GM19328 (cell line): ENCODE measurements around the gene PAQR7.
A peak's percentile ranks its signal among the peaks of the same experiment; 100 is the strongest.
"Not testable (repeated sequence)": the region's sequence is repeated elsewhere in the genome, so short reads cannot be mapped to it uniquely, and the experiment has no call there.

Experiments used
- ATAC-seq: cut with Tn5 transposase; IDR thresholded peaks from one replicate; pipeline ENCODE4 v1.9.1; 2021; ENCODE audit warnings: mild to moderate bottlenecking, moderate library complexity; ENCODE audit not compliant: unreplicated experiment

PAQR7 gene

DNA sequence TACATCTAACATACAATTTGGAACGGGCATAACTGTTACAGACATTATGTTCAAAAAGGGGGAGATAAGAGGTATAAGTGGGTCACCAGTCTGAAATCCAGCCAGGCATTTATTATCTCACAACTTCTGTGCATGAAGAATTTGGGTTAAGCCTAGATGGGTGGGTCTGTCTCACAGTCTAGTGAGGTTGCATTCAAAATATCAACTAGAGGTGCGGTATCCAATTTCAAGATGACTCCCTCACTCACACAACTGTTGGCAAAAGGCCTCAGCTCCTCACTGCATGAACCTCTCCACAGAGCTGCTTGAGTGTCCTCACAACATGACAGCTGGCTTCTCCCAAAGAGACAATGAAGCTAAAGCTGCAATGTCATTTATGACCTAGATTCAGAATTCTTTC, 21.0 kb downstream of the PAQR7 start:
- no peak for ATAC-seq

DNA sequence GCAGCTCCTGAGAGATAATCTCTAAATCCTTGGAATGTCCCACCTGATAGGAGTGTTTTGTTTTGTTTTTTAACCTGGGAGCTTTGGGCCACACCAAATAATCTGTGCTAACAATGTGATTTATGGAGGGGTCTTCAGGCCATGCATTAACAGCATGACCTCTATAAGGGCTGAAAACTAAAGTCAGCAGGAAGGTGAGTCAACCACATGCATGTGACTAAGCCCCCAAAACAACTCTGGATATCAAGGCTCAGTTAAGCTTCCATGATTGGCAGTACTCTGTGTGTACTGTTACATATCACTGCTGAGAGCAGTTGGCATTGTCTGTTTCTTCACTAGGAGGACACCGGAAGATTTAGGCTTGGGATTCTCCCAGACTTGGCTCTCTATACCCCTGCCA, 27.0 kb downstream of the PAQR7 start:
- ATAC-seq: no peak

DNA sequence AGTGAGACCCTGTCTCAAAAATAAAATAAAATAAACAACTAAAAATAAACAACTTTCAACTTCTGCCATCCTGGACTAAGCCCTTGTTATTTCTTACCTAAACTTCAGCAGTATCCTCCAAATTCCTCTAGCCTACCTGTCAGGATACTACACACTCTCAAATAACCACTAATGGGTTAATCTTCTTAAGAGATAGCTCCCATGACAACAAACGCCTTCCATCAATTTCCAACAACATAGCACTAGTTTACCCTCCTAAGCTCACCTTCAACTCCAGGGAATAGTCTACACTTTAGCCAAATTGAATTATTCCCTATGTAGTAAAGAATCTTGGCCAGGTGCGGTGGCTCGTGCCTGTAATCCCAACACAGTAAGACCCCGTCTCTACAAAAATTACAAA, 27.6 kb downstream of the PAQR7 start:
- no peak for ATAC-seq

DNA sequence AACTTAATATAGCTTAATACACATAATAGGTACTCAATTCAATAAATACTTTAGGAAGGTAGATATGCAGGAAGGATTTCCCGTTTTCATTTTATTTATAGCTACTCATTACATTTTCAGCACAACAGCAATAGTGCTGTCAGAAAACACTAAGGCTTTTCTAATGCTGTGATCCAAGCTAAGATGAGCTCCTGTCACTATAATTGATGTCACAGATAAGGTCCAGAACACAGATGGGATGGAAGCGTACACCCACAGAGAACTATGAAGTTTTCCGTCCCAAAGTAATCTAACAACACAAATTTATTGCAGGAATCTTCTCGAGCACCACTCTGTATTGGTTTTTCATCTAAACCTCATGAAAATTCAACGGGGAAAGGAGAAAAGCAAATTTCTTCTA, 29.8 kb downstream of the PAQR7 start:
- no peak for ATAC-seq

DNA sequence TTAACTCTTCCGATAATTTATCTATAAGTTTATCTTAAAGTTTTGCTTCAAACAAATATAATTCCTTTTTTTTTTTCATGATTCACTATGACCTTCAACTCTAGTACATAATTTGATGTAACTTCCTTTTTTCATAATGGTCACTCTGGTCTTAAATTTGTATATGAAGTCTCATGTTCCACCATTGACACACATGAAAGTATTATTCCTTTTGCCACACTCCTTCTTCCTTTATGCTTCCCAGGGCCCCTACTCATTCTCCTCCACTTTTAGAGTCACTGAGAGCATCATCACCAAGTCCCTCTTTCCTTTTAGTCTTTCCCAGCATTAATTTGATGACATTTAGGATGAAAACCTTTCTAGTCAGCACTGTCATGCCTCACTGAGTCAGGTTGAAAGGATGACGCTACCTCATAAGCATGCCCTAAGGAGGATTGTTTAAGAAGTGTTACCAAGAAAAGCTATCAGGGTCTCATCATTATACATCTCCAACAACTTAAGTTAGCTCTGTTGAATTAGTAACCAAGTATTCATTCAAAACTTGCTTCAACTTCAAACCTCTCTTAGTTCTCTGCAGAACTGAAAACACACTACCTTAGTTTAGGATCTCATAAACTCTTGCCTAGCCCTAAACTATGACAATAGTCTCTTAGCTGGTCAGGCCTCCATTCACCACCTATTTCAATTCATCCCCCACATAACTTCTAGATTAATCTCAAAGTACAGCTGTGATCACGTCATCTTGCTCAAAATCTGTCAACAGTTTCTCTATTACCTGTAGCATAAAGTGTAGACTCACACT, 30.8 kb downstream of the PAQR7 start:
- no peak for ATAC-seq

DNA sequence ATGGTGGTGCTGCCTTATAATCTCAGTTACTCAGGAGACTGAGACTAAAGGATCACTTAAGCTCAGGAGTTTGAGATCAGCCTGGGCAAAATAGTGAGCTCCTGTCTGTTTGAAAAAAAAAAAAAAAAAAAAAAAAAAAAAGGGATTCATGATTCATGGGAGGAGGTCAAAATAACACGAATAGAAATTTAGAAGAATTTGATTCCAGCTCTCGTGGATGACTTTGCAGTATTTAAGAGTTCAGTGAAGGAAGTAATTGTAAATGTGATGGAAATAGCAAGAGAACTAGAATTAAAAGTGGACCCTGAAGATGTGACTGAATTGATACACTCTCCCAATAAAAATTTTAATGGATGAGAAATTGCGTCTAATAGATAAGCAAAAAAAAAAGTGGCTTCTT, 32.0 kb downstream of the PAQR7 start:
- ATAC-seq: no peak

DNA sequence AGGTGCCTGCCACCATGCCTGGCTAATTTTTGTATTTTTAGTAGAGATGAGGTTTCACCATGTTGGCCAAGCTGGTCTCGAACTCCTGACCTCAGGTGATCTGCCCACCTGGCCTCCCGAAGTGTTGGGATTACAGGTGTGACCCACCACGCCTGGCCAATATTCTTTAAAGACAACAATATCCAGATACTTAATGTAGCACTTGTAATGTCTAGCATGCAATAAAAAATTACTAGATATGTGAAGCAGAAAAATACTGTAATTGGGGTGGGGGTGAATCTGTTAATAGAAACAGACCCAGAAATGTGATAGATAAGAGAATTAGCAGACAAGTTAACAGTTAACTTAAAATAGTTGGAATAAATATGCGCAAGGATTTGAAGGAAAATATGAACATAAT, 35.7 kb downstream of the PAQR7 start:
- ATAC-seq: not testable (repeated sequence)

DNA sequence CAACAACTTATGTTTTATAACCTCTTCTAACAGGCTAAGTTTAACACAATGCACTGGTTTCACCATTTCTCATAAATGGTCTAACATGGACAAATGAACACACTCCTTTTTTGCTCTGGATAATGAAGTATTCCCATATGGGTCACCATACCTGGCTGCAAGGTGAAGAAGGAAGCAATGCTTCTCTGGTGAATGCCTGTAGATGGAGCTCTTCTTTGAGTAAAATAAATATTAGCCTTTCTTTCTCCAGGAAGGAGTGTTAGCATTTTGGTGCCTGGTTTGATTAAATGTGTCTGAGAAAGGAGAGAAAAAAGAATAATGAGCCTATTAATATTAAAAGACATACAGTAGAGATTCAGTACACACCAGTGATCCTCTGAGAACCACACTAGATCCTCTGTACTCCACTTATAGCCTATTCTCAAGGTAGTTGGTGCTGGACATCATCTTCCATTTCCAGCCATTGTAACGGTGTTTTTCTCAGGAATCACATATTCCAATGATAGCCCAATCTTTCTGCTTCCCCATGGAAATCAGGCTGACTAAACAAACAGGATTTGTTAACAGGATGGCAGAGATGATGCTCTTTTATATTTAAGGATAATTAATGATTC, 38.1 kb downstream of the PAQR7 start:
- ATAC-seq: no peak

DNA sequence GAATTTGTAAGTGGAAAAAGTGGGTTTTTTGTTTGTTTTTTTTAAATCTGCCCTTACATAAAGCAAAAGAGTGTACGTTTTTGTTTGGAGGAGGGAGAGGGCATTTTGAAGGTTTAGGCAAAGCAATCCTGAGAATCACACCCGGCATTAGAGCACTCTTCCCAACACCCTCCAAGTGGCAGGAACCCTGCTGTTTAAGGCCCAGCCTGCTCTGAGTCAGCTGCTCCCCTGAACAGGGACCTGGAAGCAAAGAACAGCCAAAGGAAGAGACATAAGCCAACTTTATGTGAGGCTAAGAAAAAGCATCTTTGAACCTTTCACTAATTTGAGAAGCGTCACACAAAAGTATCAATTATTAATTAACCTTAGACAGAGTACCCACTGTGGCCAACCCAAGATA, 38.8 kb downstream of the PAQR7 start:
- no peak for ATAC-seq

DNA sequence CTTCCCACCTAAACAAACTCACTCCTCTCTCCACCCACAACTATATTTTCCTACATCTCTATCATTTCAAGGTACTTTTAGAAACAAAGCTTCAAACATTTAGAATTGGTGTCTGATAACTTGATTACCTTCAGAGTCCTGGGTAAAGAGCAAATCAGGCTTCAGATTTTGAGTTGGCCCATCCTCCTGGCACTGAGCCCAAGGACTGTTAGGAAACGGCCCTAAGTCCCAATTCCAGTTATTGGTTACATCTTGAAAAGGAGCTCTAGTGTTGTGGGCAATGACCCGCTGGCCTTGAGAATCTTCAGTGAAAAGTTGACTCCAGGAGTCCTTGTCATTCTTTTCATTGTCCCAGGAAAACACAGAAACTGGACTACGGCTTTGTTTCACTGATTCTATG, 40.6 kb downstream of the PAQR7 start:
- ATAC-seq: no peak

DNA sequence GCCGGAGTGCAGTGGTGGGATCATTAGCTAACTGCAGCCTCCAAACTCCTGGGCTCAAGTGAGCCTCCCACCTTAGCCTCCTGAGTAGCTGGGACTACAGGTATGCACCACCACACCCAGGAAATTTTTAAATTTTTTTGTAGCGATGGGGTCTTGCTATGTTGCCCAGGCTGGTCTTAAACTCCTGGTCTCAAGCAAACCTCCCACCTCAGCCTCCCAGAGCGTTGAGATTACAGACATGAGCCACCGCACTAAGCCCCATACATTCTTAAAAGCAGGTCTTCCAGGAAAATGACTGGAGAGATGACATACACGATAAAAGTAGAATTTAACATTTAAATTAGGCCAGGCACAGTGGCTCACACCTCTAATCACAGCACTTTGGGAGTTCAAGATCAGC, 42.4 kb downstream of the PAQR7 start:
- ATAC-seq: no peak

DNA sequence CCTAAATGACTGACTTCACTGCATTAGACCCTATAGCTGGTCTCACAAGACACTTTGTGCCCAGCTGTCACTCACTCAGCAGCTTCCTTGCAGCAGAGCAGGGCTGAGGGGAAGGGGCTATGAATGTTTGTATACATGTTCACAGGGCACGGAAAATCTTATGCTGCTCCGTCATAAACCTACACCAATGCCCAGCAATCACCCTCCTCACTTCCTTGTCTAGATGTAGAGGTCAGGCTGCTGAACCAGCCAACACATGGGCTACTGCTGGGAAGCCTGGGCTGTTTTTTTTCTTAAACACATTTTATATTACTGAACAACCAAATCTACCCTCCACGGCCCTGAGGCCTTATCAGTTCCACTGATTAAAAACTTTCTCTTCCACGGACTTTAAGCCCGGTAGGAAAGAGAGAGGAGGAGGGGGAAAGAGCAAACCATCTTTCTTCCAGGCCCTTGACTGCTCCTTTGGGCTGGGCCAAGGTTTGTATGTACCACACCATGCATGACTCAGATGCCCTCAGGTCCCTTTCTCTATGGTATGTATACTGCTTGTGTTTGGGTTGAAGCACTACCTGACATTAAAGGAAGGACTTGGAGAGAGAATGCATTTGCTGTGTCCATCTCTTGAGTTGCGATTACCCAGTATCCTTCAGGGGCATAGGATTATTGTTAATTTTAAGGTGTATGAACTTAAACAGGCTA, 43.0 kb downstream of the PAQR7 start:
- ATAC-seq: no peak

DNA sequence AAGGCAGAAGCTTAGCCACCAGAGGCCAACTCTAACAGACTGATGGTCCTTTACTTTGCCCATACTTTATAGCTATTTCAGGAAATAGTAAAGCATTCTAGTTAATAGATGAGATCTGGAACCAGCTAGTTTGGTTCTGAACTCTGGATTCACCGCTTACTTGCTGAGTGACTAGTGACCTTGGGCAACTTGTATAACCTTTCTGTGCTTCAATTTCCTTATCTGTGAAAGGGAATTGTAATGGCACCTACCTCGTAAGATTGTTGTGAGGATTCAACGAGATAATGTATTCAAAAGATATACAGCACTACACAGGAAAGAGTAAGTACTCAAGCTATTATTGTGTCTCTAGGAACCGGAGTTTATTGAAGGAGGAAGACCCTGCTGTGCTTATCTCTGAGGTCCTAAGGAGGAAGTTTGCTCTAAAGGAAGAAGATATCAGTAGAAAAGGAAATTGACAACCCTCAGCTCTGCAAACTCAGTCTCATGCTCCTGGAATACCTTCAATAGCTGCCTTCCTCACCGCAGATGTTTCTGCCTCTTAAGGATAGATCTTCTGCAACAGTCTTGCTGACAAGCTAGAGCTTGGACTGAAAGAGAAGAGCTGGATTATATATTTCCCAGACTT, 43.8 kb downstream of the PAQR7 start:
- no peak for ATAC-seq

DNA sequence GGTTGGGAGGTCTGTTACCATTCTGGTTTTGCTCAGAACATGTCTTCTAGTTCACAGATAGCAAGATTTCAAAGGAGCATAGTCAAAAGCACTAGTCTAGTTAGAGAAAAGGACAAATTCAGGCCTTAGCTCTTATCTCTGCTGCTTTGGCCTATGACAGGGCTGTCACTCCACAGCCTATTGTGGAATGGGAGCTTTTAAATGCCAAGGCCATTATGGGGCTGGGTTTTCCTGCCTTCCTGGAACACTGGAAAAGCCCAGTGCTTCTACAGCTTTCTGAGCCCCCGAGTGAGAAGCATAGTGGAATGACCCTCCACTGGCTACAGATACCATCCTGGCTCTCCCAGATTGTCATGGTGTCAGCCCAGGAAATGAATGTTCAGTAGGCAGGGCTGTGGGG, 46.5 kb downstream of the PAQR7 start:
- ATAC-seq: no peak

DNA sequence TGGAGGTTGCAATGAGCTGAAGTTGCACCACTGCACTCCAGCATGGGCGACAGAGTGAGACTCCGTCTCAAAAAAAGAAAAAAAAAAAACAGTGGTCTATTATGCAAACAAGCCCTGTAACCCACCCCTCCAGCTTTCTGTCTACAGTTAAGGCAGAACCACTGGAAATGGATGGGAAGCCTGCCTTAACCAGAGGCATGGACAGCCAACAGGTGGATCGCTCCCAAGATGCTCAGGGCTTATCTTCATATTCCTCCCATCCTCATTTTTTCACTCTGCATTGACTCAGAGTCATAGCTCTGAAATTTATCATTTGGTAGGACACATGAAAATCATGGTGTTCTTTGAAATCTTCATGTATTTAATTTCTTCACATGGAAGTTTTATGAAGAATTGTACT, 47.0 kb downstream of the PAQR7 start:
- no peak for ATAC-seq

DNA sequence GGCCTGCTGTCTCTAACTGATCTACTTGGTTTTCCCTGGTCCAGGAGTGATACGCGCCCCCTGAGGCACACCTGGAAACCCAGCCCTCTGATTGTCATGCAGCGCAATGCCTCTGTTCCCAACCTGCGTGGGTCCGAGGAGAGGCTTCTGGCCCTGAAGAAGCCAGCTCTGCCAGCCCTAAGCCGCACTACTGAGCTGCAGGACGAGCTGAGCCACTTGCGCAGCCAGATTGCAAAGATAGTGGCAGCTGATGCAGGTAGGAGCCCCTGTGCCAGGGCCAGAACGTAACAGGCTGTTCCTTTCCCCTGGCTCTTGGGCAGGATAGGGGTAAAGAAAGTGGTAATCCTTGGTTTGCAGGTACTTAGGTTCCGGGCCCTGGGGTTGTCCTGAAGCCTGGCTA, 48.9 kb downstream of the PAQR7 start:
- no peak for ATAC-seq

DNA sequence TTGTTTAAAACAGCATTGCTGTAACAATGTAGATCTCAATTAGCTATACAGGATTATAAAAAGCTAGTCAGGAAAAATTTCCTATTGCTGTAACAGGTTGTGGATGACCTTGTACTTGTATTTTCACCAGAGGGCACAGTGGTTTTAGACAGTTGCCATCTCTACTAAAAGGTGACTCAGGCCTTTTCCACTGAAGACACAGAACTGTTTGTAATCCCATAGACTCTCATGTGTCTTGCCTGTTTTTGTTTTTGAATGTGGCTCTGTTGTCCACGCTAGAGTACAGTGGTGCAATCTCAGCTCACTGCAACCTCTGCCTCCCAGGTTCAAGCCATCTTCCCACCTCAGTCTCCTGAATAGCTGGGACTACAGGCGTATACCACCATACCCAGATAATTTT, 49.9 kb downstream of the PAQR7 start:
- ATAC-seq: no peak

DNA sequence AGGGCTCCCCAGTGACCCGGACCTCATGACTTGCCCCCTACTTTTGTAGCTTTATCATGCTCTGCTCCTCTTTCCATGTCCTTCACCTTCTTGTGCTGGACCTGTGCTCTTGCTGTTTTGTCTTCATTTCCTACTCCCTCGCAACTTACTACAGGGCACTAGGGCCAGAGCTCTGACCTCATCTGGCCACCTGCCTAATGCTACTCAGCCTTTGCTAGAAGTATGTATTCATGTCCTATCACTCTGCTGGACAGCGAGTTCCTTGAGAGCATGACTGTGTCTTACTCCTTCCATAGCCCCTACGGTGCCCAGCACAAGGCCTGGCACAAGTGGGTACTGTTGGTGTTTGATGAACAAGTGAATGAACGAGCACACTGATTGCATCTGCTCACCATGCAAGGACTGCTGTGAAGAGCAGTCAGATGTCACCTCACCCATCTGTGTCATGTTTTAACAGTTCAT, 53.8 kb downstream of the PAQR7 start:
- no peak for ATAC-seq

DNA sequence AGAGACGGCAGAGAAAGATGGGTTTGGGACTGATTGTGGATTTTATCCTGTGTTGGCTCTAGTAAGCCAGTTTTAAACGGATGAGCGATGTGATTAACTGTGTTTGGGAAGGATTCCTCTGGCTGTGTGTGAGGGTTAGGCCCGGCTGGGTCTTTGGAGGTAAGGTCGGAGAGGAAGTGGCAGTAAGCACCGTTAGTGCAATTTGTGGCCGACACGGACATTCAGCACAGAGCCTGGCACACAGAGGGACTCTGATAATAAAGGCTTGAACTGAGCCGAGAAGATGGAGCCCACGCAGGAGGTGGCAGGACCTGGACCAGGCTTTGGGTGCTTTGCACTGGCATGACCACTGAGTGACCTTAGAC, 54.4 kb downstream of the PAQR7 start:
- no peak for ATAC-seq

DNA sequence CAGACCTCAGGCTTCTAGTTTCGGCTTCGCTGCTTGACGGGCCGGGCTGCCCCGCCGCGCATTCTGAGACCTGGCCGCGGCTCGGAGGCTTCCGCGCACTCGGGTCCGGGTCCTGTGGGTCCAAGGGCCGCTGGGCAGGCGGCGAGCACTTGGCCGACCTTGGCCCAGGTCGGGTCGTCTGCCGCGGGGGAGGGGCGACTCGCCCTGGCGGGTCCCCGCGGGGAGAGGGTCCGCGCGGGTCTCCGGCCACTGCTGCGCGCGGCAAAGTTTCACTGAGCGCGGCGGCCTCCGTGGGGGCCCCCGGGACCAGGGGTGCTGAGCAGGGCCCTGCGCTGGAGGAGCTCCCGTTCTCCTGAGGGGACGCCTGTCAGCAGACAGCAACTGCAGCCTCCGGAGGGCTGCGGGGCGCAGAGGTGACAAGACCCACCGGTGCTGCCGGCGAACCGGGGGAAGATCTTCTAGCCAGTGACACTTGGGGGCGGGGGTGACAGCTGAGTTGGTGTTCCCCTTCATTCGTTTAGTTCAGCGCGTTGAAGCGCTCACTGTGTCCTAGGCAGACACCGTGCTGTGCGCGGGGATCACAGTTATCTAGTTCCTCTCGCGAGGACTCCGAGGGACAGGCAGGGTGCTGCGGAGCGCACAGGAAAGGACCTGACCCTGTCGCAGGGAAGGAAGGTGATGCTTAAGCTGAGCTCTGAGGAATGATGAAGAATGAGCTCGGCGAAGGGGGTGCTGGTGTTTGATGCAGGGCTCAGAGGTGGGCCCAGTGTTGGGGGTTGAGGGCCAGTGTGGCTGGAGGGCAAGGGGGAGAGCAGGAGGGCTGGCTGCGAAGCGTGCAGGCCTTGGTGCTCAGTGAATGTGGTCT, 55.0 kb downstream of the PAQR7 start:
- peak; percentile 41 for ATAC-seq
